ENCODE results near the gene GNA12. TPM values are rescaled to one million over a fixed set of nuclear protein-coding genes. Genes with fewer than 3 reads are reported as not detected.
"Not testable (repeated sequence)": the region's sequence is repeated elsewhere in the genome, so short reads cannot be mapped to it uniquely, and the experiment has no call there.

GNA12 gene
- total and polyA plus RNA-seq, 9 of the 15 experiments (the other 6 are each of a cell fraction or from before 2014, with no cell fraction given), result 0.65 to 32.7 (median 9.6) TPM

DNA sequence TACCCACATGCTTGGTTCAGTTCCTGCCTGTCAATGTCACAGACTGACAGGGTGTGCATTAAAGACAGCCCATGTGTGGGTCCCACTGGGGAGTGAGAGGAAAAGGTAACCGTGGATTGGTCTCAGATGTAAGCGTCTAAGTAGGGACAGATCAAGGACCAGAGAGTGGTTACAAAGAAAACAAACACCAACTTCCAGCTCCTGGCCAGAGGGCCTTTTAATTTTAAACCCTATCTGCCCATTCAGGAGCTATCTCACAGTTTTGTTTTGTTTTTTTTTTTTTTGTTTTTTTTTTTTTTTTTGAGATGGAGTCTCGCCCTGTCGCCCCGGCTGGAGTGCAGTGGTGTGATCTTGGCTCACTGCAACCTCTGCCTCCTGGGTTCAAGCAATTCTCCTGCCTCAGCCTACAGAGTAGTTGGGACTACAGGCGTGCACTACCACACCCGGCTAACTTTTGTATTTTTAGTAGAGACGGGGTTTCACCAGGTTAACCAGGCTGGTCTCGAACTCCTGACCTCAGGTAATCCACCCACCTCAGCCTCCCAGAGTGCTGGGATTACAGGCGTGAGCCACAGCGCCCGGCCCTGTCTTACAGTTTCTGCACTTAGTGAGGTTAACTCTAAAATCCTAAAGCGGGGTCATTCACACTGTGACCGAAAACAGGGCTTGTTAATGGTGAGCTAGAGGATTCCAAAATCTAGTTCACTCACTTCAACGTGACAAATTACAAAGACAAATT, 106.9 kb downstream of the GNA12 start:
- intact Hi-C loops (cut with micrococcal nuclease); ATAC-seq; DNase-seq (ENCODE audit: extremely low read depth in 1 of 4, low spot score in 3 of 4); H4K20me1 ChIP-seq (replicated peaks; ENCODE audit: control insufficient read depth, insufficient read depth, low read length); FAIRE-seq; H3K36me3 ChIP-seq (ENCODE audit: control insufficient read depth, insufficient read depth, low read length); H3K9me1 ChIP-seq (ENCODE audit: control insufficient read depth, insufficient read depth, low read length); H3K27me3 ChIP-seq (ENCODE audit: control insufficient read depth in 2 of 2, insufficient read depth in 2 of 2, low read length in 2 of 2); H2AFZ ChIP-seq (ENCODE audit: low read depth, low read length); in situ Hi-C loops (cut with MboI); CTCF ChIA-PET (ENCODE audit: low intra/inter-chr PET ratio); H3K9ac ChIP-seq (ENCODE audit: insufficient read depth in 1 of 2, low read depth in 2 of 2, low read length in 2 of 2); BruUV-seq (replicated peaks); H3K9me3 ChIP-seq (replicated peaks; ENCODE audit: control insufficient read depth, insufficient read depth, low read depth, low read length); H3K4me2 ChIP-seq (ENCODE audit: insufficient read depth, low read length); H3K4me3 ChIP-seq; H3K27ac ChIP-seq (ENCODE audit: extremely low read depth, low read depth, low read length): not testable (repeated sequence)
- TF ChIP-seq, protein P1, sequence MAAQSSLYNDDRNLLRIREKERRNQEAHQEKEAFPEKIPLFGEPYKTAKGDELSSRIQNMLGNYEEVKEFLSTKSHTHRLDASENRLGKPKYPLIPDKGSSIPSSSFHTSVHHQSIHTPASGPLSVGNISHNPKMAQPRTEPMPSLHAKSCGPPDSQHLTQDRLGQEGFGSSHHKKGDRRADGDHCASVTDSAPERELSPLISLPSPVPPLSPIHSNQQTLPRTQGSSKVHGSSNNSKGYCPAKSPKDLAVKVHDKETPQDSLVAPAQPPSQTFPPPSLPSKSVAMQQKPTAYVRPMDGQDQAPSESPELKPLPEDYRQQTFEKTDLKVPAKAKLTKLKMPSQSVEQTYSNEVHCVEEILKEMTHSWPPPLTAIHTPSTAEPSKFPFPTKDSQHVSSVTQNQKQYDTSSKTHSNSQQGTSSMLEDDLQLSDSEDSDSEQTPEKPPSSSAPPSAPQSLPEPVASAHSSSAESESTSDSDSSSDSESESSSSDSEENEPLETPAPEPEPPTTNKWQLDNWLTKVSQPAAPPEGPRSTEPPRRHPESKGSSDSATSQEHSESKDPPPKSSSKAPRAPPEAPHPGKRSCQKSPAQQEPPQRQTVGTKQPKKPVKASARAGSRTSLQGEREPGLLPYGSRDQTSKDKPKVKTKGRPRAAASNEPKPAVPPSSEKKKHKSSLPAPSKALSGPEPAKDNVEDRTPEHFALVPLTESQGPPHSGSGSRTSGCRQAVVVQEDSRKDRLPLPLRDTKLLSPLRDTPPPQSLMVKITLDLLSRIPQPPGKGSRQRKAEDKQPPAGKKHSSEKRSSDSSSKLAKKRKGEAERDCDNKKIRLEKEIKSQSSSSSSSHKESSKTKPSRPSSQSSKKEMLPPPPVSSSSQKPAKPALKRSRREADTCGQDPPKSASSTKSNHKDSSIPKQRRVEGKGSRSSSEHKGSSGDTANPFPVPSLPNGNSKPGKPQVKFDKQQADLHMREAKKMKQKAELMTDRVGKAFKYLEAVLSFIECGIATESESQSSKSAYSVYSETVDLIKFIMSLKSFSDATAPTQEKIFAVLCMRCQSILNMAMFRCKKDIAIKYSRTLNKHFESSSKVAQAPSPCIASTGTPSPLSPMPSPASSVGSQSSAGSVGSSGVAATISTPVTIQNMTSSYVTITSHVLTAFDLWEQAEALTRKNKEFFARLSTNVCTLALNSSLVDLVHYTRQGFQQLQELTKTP (IDR thresholded peaks at IDR 0.05; ENCODE audit: low read depth in 1 of 2, partially characterized antibody in 2 of 2), result peak in 1 of 2 experiments; percentile 92
- POLR2A ChIA-PET, result interaction anchor here (0.6 to 3.7 kb wide), 2 partner anchors 21 to 57 kb away, joined by 3 to 22 read pairs; no protein-coding TSS in a partner anchor
- H3K4me1 ChIP-seq (replicated peaks in 1 of 2; ENCODE audit: control insufficient read depth in 2 of 2, insufficient read depth in 2 of 2, low read length in 2 of 2), result peaks cover 42 to 47% of the 10 kb centered on the region in 2 experiments
- 86% methylated on average over 13 of the region's 15 CpGs for WGBS (ENCODE audit: insufficient coverage, low coverage, missing lambda C conversion rate)
- peaks cover 11% of the 10 kb centered on the region; the same call in 2 of the 3 replicates for H3K79me2 ChIP-seq (ENCODE audit: control insufficient read depth, insufficient read depth, low read length)

Measured in K562 (cell line).